HG03442 (cell line): ENCODE results near the gene HBP1.
"Not testable (repeated sequence)": the region's sequence is repeated elsewhere in the genome, so short reads cannot be mapped to it uniquely, and the experiment has no call there.

Source experiments
- ATAC-seq: cut with Tn5 transposase; IDR thresholded peaks from one replicate; pipeline ENCODE4 v1.9.1; 2021; ENCODE audit warnings: mild to moderate bottlenecking, moderate library complexity; ENCODE audit not compliant: unreplicated experiment

HBP1 gene, protein sequence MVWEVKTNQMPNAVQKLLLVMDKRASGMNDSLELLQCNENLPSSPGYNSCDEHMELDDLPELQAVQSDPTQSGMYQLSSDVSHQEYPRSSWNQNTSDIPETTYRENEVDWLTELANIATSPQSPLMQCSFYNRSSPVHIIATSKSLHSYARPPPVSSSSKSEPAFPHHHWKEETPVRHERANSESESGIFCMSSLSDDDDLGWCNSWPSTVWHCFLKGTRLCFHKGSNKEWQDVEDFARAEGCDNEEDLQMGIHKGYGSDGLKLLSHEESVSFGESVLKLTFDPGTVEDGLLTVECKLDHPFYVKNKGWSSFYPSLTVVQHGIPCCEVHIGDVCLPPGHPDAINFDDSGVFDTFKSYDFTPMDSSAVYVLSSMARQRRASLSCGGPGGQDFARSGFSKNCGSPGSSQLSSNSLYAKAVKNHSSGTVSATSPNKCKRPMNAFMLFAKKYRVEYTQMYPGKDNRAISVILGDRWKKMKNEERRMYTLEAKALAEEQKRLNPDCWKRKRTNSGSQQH

GRCh38 chr7:107168233-107169119 lies at the start of gene HBP1:
Gene HBP1 (plus strand): TSS chr7:107169003. CDS start chr7:107179894, 10,891 bp downstream.
- peak; percentile 82 for ATAC-seq

- ATAC-seq: no peak
These were observed 49.3 kb upstream of the HBP1 start for GRCh38 chr7:107119376-107120105.

- no peak for ATAC-seq
These were observed 46.3 kb upstream of the HBP1 start for GRCh38 chr7:107122486-107122911.

GRCh38 chr7:107123392-107123791 lies 45.4 kb upstream of the HBP1 start:
- ATAC-seq: no peak

DNA sequence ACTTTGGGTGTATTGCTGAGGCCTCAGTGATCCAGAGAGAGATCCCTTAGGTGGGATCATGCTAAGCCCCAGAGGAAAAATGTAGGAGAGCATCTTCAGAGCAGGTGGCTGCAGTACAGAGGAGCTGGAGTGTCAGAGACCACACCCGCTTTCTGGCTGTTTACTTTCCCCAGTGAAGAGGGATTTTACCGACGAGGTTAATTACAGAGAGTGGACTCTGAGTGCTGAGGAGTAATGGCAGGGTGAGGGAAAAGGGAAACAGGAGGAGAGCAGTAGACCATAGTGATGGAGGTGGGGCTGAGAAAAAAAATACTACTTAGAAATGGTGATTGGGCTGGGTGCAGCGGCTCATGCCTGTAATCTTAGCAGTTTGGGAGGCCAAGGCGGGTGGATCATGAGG lies 43.3 kb upstream of the HBP1 start:
- ATAC-seq: no peak

GRCh38 chr7:107128217-107128616 lies 40.6 kb upstream of the HBP1 start:
- no peak for ATAC-seq

GRCh38 chr7:107128748-107129147 lies 40.1 kb upstream of the HBP1 start:
- ATAC-seq: no peak

DNA sequence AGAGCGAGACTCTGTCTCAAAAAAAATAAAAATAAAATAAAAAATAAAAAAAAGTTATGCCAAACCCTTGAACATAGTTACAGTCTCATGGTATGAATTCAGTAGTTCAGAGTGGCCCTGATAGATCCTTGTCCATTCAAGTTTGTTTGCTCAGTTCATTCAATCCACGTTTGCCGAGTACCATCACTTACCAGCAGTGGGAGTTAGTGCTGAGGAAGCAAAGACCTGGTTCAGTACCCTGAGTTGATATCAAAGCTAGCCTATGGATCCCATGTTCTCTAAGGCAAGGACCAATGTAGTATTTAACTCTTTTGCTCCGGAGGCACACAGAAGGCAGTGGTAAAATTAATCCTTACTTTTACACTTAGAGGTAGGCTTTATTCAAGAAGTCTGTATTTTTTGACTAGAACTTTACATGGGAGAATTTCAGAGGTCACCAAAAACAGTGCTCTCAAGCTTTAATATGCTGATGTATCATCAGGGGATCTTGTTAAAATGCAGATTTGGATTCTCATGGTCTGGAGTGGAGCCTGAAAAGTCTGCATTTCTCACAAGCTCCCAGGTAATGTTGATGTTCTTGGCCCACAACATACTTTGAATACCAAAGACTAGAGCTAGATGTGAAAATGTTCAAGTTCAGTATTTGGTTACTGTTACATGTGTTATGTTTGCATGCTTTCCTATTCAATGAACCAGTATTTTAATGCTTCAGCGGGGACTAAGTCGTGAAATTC lies 38.1 kb upstream of the HBP1 start:
- no peak for ATAC-seq

- ATAC-seq: no peak
These were observed 35.4 kb upstream of the HBP1 start for GRCh38 chr7:107133396-107133795.

GRCh38 chr7:107138696-107139420 lies 29.9 kb upstream of the HBP1 start:
- no peak for ATAC-seq

DNA sequence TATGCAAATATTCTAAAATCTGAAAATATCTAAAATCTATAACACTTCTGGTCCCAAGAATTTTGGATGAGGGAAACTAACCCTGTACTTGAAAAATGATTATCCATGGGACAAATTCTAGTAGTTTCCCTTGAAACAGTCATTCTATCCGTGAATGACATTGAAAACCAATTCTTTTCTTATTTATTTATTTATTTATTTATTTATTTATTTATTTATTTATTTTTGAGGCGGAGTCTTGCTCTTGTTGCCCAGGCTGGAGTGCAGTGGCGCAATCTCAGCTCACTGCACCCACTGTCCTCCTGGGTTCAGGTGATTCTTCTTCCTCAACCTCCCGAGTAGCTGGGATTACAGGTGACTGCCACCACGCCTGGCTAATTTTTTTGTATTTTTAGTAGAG lies 24.9 kb upstream of the HBP1 start:
- ATAC-seq: not testable (repeated sequence)

DNA sequence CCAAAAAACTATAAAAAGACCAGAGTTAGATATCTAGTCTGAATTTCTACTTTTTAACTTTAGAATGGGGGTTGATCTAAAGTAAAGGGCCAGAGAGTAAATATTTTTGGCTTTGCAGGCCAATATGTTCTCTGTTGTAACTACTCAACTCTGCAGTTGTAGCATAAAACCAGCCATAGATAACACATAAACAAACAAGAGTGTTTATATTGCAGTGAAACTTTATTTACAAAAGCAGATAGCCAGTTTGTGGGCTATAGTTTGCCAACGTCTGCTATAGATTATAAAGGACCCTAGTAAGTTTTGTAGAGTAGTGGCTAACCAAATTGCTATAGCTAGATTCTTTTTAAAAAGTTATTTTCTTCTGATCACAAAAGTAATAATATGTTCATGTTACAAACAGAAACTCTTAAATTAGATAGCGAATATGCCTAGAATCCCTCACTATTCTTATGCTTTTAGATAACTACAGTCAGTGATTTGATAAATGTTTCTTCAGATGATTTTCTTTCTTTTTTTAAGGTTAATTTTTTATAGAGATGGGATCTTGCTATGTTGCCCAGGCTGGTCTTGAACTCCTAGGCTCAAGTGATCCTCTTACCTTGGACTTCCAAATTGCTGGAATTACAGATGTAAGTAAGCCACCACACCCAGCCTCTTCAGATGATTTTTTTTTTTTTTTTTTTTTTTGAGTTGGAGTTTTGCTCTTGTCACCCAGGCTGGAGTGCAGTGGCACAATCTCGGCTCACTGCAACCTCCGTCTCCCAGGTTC lies 23.6 kb upstream of the HBP1 start:
- no peak for ATAC-seq

DNA sequence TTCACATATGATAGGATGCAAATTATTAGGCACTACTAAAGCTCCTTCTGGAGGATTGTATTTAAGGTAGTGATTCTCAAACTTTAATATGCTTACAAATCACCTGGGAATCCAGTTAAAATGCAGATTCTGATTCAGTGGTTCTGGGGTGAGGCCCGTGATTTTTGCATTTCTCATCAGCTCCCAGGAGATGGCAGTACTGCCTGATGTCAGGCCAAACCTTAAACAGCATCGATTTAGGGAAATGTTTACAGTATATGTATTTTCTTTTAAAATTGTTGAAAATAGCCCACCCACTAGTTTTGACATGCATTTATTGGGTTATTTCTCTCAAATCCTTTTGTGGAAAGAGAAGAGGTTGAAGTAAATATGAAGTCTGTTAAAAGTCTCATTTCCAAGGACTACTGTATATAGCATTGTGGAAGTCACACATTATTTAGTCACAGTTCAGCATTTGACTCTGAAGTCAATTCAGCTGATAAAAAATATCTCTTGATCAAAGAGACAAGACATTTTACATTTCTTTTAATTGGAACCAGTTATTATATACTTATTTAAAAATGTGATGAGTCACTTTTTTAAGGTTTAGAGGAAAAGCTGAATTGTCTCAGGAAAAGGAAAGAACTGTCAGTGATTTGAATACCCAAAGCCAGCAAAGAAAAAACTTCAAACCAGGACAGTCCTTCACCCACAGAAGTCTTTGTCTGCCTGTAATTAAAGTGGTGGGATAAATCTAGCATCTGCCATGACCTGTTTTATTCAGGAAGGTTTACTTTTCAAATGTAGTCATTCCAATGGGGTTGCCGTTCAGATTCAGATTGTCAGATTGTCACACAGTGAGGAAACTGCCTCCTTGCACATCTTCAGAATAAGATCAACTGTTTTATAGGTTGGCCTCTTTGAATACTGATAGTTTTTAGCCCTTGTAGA lies 21.1 kb upstream of the HBP1 start:
- ATAC-seq: no peak

GRCh38 chr7:107148721-107149120 lies 20.1 kb upstream of the HBP1 start:
- no peak for ATAC-seq

DNA sequence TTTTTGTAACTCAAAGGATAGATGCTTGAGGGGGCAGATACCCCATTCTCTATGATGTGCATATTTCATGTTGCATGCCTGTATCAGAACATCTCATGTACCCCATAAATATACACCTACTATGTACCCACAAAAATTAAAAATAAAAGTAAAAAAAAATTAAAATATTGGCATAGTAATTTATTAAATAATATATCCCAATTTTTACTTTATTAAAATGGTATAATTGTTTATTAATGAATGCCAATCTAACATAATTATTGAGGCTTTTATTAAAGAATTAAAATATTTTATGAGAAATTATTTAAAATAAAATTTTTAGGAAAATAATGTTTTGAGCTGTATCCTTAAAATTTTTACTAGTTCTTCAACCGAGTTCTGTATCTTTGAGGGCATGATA lies 18.9 kb upstream of the HBP1 start:
- ATAC-seq: no peak

- no peak for ATAC-seq
These were observed 18.3 kb upstream of the HBP1 start for GRCh38 chr7:107150375-107151073.

GRCh38 chr7:107151538-107151937 lies 17.3 kb upstream of the HBP1 start:
- ATAC-seq: no peak
